ENCODE results near the gene SMIM33.
"Not testable (repeated sequence)": the region's sequence is repeated elsewhere in the genome, so short reads cannot be mapped to it uniquely, and the experiment has no call there.

SMIM33 gene

GRCh38 chr5:139470821-139471300 is at the start of gene SMIM33:
SMIM33 (plus strand) TSS chr5:139471004; CDS start chr5:139471122, 118 bp downstream.
- no peak for FAIRE-seq

DNA sequence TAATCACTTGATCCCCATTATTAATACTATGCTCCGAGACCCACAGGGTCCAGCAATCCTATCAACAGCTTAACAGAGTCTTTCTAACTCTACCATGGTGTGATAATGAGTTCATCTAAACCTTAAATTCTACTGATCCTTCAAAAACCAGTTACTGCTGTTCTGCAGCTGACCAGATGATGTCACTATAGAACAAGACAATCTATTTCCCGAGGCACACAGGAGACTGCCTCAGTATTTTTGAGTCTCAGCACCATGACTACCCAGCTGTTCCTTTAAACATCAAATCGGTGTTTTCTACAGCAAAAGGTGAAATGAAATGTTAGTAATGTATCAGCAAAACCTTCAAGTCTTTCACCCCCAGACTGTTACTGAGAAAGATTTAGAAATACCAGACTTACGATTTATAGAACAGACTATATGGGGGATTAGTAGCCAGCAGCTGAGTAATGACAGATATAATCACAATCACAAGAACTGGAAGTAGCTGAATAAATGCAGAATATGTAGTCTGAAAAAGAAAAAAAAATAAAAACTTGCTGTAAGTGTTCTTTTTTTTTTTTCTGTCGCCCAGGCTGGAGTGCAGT is 48.4 kb upstream of the SMIM33 start:
- FAIRE-seq: peak; percentile 90

- FAIRE-seq: no peak
Measured at GRCh38 chr5:139425497-139425896, 45.3 kb upstream of the SMIM33 start.

GRCh38 chr5:139426203-139426885 is 44.5 kb upstream of the SMIM33 start:
- no peak for FAIRE-seq

GRCh38 chr5:139430015-139430414 is 40.8 kb upstream of the SMIM33 start:
- FAIRE-seq: no peak

DNA sequence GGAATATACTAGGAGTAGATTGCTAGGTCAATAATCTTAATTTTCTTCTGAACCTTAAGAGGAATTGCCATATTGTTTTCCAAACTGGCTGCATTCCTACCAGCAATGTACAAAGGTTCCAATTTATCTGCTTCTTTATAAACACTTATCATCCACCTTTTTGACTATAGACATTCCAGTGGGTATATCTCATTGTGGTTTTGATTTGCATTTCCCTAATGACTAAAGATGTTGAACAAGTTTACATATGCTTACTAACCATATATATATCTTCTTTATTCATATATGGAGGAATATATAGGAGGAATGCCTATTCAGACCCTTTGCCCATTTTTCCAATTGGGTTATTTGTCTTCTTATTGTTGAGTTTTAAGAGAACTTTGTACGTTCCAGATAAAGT is 39.1 kb upstream of the SMIM33 start:
- FAIRE-seq: no peak

DNA sequence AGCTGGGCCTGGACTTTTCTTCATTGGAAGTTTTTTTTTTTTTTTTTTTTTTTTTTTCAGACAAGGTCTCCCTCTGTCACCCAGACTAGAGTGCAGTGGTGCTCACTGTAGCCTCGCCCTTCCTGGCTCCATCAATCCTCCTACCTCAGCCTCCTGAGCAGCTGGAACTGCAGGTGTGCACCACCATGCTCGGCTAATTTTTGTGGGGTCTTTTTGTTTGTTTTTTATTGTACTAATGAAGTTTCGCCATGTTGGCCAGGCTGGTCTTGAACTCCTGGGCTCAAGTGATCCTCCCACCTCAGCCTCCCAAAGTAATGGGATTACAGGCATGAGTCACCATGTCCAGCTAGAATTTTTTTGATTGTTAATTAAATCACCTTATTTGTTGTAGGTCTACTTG is 35.1 kb upstream of the SMIM33 start:
- FAIRE-seq: no peak

GRCh38 chr5:139438707-139439012 is 32.1 kb upstream of the SMIM33 start:
- no peak for FAIRE-seq

DNA sequence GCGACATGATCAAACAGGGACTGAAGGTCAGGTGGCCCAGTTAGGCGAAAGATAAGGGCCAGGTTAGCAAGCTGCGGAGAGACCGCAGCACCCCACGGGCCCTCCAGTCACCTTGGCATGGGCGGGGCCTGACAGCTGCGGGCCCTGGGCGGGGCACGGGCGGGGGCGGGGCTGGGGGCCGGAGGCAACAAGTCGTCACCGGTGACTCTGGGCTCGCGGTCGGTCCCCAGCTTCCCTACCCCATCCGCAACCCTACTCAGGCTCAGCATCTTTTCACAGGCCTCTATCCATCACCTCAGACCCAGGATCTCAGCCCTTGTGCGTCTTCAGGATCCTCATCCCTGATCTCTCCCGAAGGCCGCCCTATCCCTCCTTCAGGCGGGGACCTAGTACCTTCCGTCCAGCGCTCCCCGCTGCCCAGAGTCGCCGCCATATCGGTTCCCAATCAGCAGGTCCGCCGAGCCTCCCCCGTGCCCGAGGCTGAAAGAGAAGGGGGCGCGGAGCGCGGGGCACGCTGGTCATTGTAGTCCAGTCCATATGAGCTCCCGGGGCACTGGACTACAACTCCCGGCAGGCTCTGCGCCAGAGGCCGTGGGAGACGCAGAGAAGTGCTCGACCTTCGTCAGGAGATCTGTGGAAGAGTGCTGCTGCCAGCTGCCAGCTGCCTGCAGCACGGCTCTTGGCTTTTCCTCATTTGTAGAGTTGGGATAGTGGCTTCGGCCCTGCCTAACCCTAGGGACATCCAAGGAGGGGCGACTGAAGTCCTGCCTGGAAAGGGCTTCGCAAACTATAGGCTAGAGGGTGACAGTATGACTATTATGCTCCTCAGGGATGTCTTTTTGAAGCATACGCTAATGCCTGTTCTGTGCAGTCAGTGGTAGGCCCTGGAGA is 31.5 kb upstream of the SMIM33 start, which contains the start of gene DNAJC18:
DNAJC18 (minus strand) TSS at position 513 of the 891 bp plus-strand sequence; CDS start at position 433, 80 bp downstream.
- FAIRE-seq: no peak

DNA sequence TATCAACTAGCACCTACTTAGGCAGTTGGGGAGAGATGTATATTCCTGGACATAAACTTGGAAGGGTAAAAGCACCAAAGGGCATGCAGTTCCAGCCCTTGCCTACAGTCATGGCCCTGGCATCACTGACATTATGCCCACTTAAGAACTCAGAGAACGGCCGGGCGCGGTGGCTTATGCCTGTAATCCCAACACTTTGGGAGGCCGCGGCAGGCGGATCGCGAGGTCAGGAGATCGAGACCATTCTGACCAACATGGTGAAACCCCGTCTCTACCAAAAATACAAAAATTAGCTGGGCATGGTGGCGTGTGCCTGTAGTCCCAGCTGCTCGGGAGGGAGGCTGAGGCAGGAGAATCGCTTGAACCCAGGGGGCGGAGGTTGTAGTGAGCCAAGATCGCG is 30.4 kb upstream of the SMIM33 start:
- FAIRE-seq: not testable (repeated sequence)

DNA sequence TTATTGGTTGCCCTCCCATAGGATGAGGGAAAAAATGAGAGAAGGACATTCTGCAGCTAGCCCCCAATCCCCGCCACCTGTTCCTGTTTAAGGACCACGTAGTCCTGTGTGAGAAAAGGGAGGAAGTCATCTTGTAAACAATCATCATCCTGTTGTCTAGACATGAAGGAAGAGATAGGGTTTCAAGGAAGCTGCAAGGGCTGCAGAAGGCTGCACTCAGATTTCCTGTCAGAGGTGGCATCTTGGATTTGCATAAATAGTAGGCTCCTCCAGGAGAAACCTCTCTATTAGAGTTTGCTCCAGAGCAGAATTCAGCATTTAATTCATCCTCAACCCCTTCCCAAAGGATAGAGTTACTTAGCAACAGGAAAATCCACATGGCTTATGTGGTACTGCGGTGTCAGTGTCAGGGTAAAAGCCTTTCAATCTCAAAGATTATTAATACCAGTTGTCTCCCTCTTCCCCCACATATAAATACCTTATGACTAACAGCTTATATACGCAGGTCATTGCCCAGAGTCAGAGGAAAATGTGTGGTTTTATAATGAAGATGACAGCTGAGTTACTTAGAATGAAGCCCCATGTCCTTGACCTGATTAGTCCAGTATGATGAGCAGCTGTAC is 26.9 kb upstream of the SMIM33 start:
- FAIRE-seq: no peak

- no peak for FAIRE-seq
Measured at GRCh38 chr5:139445325-139446170, 25.3 kb upstream of the SMIM33 start.

DNA sequence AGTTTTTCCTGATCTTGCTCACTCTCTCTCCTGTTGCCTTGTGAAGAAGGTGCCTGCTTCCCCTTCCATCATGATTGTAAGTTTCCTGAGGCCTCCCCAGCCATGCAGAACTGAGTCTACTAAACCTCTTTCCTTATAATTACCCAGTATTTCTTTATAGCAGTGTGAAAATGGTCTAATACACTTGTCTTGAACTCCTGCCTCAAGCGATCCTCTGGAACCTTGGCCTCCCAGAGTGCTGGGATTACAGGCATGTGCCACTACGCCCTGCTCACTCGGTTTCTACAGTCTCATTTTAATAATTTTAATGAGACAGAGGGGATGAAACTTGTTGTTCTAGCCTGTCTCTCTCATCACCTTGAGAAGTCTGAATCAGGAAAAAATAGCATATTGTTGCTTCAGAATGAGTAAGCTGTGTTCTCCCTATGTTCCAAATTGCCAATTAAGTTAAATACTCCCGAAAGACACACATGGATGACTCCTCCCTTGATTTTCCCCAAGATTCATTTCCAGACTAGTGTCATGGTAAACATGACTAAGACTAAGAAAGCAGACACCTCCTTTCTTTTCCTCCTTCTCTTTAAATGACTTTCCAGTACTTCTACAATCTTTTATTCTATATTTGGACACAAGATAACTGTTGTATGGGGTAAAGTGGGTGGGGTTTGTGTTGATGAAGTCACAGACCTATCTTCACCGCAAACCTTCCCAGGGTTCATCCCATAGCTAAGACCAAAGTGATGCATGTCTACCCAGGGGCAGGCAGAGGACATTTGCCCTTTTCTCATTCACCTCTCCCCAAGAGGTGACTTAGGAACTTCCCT is 23.6 kb upstream of the SMIM33 start:
- FAIRE-seq: no peak

DNA sequence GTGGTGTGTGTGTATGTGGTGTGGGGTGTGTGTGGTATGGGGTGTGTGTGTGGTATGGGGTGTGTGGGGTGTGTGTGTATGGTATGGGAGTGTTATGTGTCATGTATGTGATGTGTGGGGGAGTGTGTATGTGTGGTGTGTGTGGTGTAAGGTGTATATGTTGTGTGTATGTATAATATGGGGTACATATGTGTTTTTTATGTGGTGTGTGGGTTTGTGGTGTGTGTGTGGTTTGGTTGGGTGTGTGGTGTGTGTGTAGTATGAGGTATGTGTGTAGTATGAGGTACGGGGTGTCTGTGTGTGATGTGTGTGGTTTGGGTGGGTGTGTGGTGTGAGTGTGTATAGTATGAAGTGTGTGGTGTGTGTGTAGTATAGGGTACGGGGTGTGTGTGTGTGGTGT is 19.6 kb upstream of the SMIM33 start:
- no peak for FAIRE-seq

DNA sequence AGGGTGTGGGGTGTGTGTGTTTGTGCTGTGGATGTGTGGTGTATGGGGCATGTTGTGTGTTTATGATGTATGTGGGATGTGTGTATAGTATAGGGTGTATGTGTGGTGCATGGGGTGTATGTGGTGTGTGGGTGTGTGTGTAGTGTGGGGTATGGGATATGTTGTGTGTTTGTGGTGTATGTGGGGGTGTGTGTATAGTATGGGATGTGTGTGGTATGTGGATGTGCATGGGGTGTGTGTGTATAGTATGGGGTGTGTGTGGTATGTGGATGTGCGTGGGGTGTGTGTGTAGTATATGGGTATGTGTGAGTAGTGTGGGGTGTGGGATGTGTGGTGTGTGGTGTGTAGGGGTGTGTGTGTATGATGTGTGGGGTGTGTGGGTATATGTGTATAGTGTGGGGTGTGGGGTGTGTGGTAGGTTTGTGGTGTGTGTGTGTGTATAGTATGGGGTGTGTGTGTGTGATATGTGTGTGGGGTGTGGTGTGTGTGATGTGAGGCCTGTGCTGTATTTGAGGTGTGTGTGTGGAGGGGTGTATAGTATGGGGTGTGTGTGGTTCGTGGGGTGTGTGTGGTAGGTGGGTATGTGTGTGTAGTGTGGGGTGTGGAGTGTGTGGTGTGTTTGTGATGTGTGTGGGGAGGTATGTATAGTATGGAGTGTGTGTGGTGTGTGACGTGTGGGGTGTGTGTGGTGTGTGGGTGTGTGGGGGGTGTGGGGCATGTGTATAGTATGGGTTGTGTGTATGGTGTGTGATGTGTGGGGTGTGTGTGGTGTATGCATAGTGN is 18.7 kb upstream of the SMIM33 start:
- FAIRE-seq: no peak

GRCh38 chr5:139453683-139454567 is 16.9 kb upstream of the SMIM33 start:
- no peak for FAIRE-seq

GRCh38 chr5:139454568-139455290 is 16.1 kb upstream of the SMIM33 start:
- FAIRE-seq: no peak

GRCh38 chr5:139456776-139457175 is 14.0 kb upstream of the SMIM33 start:
- no peak for FAIRE-seq

- no peak for FAIRE-seq
Measured at GRCh38 chr5:139457241-139457640, 13.6 kb upstream of the SMIM33 start.
